Vagina (tissue), 2 donors: ENCODE data around the gene P3H1. TPM values are rescaled to one million over a fixed set of nuclear protein-coding genes. Genes with fewer than 3 reads are reported as not detected.
"Not testable (repeated sequence)": the region's sequence is repeated elsewhere in the genome, so short reads cannot be mapped to it uniquely, and the experiment has no call there.

Experiments
- DNase-seq, 2 donors: peaks; one replicate each; pipeline ENCODE4 v3.0.0-alpha.2; 2017; ENCODE audit errors: extremely low spot score in 2 of 2
- H3K27ac ChIP-seq: fragments of 200-600 bp; sonication (generic); one replicate; pipeline ENCODE4 v1.5.1; 2019
- H3K27me3 ChIP-seq: fragments of 200-600 bp; sonication (generic); one replicate; pipeline ENCODE4 v1.5.1; 2019
- H3K36me3 ChIP-seq, 2 donors: fragments of 200-600 bp; sonication (generic); one replicate each; pipeline ENCODE4 v1.5.1; 2017 to 2019
- H3K4me1 ChIP-seq: fragments of 200-600 bp; sonication (generic); one replicate; pipeline ENCODE4 v1.5.1; 2019
- H3K4me3 ChIP-seq, 2 donors: fragments of 200-600 bp; sonication (generic); 1 replicate in 1 of 2; 2 replicates in 1 of 2; pipeline ENCODE4 v1.5.1; 2016 to 2019
- H3K9me3 ChIP-seq: fragments of 200-600 bp; sonication (generic); one replicate; pipeline ENCODE4 v1.5.1; 2019
- POLR2A ChIP-seq, 2 donors: fragments of 450-650 bp; IDR thresholded peaks; one replicate each; pipeline ENCODE4 v1.6.1; 2017; ENCODE audit warnings: antibody characterized with exemption in 2 of 2, mild to moderate bottlenecking in 2 of 2, moderate library complexity in 2 of 2
- POLR2AphosphoS5 ChIP-seq, 2 donors: sonication (generic); formaldehyde crosslinking; IDR thresholded peaks; one replicate each; pipeline ENCODE4 v1.9.0; 2017; ENCODE audit warnings: antibody characterized with exemption in 2 of 2, mild to moderate bottlenecking in 2 of 2, low read depth in 1 of 2; ENCODE audit not compliant: insufficient read depth in 1 of 2
- intact Hi-C: fragments of 100-400 bp; cut with DNase I; formaldehyde crosslinking; loops from one replicate; pipeline ENCODE4 v1.15.1; 2023
- total RNA-seq: library from RNA; depleted of rRNA; stranded (reverse); fragments of >200 nt; gene quantifications from one replicate; pipeline ENCODE4 v1.2.3, GENCODE V29; 2016
- TF ChIP-seq, protein P1 (sequence below), 3 experiments: fragments of 450-650 bp in 2 of 3; fragments of 200-600 bp in 1 of 3; sonication (generic) in 1 of 3; IDR thresholded peaks; one replicate each; pipeline ENCODE4 v1.5.1; 2017 to 2019; ENCODE audit warnings: antibody characterized with exemption in 3 of 3, mild to moderate bottlenecking in 2 of 3, moderate library complexity in 2 of 3

P3H1 gene
- total RNA-seq, 1 donor from 2014 or later: 40.5 TPM

DNA sequence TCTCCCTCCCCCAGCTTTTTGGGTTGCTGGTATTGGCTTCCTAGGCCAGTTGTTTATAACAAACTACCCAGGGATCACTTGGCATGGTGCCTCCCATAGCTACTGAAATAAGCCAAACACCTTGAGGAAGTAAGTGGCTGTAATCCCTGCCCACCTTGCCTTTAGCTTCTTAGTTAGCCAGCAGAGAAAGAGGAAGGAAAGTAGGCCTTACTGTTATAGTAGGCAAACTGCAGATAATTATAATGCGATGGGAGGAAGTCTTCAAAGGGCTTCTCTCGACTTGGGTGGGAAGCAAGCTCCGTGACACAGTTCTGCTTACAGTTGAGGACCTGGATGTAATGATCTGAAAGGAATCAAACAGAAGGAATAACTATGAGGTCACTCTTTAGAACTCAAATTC is 8.2 kb downstream of the P3H1 start:
- TF ChIP-seq POLR2A (IDR thresholded peaks at IDR 0.05) (no peak), POLR2AphosphoS5 (IDR thresholded peaks at IDR 0.05; ENCODE audit: insufficient read depth in 1 of 2, low read depth in 1 of 2) (no peak)
- TF ChIP-seq, protein P1, sequence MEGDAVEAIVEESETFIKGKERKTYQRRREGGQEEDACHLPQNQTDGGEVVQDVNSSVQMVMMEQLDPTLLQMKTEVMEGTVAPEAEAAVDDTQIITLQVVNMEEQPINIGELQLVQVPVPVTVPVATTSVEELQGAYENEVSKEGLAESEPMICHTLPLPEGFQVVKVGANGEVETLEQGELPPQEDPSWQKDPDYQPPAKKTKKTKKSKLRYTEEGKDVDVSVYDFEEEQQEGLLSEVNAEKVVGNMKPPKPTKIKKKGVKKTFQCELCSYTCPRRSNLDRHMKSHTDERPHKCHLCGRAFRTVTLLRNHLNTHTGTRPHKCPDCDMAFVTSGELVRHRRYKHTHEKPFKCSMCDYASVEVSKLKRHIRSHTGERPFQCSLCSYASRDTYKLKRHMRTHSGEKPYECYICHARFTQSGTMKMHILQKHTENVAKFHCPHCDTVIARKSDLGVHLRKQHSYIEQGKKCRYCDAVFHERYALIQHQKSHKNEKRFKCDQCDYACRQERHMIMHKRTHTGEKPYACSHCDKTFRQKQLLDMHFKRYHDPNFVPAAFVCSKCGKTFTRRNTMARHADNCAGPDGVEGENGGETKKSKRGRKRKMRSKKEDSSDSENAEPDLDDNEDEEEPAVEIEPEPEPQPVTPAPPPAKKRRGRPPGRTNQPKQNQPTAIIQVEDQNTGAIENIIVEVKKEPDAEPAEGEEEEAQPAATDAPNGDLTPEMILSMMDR (IDR thresholded peaks at IDR 0.05): no peak
- Histone ChIP-seq H3K36me3 (peaks cover 0 to 53% of the 10 kb centered on the region in 2 donors), H3K27ac (no peak overlapping the region), H3K4me3 (no peak overlapping the region), H3K27me3 (no peaks in the 10 kb centered on the region), H3K9me3 (no peaks in the 10 kb centered on the region), H3K4me1 (peaks cover 10% of the 10 kb centered on the region)
- intact Hi-C loops: no loop called here
- no peak for DNase-seq

DNA sequence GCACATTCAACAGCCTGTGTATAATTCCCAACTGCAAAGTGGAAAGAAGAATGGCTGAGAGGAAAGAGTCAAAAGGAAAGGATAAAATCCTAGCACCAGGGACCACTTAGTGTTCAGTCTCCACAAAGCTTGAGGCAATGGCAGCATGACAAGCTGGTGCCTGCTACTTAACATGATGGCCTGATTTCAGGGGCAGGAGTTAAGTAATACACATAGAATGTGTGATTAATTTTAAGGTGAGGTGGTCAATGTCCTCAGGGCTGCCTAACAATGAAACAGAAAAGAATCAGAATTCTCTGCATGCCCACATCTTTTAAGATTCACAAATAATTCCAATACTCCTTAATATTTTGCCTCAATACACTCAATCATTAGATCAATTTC is 8.9 kb downstream of the P3H1 start:
- Histone ChIP-seq H3K4me1 (peaks cover 7% of the 10 kb centered on the region), H3K27me3 (no peaks in the 10 kb centered on the region), H3K36me3 (peaks cover 0 to 53% of the 10 kb centered on the region in 2 donors), H3K4me3 (no peak overlapping the region), H3K9me3 (no peaks in the 10 kb centered on the region), H3K27ac (no peak overlapping the region)
- intact Hi-C loops: no loop called here
- TF ChIP-seq, protein P1 (IDR thresholded peaks at IDR 0.05): no peak
- TF ChIP-seq POLR2AphosphoS5 (IDR thresholded peaks at IDR 0.05; ENCODE audit: insufficient read depth in 1 of 2, low read depth in 1 of 2): no peak
- TF ChIP-seq POLR2A (IDR thresholded peaks at IDR 0.05): no peak
- DNase-seq: no peak

DNA sequence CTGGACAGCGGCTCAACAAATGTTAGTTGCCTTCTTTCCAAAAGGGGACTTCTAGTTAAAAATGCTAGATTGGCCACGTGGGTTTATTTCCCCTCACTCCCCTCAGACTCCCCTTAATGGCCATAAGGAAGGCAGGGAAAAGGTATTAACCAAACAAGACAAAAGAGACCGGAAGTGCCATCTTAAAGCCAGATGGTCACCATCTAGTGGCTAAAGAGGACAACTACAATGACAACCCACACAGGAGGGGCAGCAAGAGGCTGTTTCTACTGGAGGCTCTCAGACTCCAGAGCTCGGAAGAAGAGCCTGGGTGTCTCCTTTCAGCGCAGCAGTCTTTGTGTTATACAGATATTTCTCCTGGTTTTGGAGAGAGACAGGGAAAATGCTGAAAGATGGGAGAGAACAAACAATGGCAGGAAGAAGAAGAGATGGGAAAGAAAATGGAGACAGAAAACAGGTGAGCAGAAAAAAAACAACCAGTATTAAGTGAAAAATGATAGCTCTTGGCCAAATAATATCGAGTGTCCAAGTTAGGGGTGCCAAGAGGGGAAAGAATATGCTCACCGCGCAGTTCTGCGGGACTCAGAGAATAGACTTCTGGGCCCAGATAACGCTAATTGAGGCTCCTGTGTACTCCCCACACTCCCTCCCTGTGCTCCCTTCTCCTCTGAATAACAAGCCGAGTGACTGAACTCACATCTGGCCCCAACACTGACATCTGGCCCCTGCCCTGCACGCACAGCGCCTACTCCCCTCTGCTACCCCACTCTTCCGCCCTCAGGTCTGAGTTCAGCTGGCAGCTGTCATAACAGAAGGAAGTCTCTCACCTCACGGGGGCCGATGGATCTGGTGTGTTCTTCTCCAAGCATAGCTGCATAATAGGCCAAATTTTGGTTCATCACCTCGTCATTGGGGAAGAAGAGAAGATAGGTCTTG is 9.6 kb downstream of the P3H1 start:
- H3K4me3 ChIP-seq: no peak overlapping the region
- intact Hi-C loops: no loop called here
- H3K9me3 ChIP-seq: no peaks in the 10 kb centered on the region
- no peak for TF ChIP-seq POLR2AphosphoS5 (IDR thresholded peaks at IDR 0.05; ENCODE audit: insufficient read depth in 1 of 2, low read depth in 1 of 2)
- TF ChIP-seq, protein P1 (IDR thresholded peaks at IDR 0.05): peak in 1 of 3 experiments; percentile 37
- TF ChIP-seq POLR2A (IDR thresholded peaks at IDR 0.05): no peak
- no peak for DNase-seq
- H3K27me3 ChIP-seq: no peaks in the 10 kb centered on the region
- no peak overlapping the region for H3K27ac ChIP-seq
- H3K4me1 ChIP-seq: peaks cover under 1% of the 10 kb centered on the region
- H3K36me3 ChIP-seq: peaks cover 0 to 58% of the 10 kb centered on the region in 2 donors

DNA sequence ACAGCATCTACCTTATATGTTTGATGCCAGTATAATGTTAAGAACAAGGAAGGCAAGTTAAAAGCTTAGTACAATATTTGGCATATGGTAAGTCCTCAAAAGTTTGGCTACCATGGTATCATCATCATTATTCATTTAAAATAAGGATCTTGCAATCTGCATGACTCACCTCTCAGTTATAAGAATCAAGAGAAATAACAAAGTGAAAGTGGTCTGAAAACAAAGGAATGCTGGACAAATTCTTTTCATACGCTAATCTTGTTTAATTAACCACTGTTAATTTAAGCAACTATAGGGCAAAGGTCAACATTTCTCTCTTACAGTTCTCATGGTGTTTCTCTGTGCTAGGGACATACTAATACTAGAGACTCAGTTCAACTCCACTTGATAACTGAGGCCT is 13.8 kb downstream of the P3H1 start:
- DNase-seq: no peak
- Histone ChIP-seq H3K27ac (no peak overlapping the region), H3K9me3 (no peaks in the 10 kb centered on the region), H3K36me3 (peaks cover 0 to 63% of the 10 kb centered on the region in 2 donors), H3K27me3 (no peaks in the 10 kb centered on the region), H3K4me3 (no peak overlapping the region), H3K4me1 (no peaks in the 10 kb centered on the region)
- intact Hi-C loops: no loop called here
- TF ChIP-seq, protein P1 (IDR thresholded peaks at IDR 0.05): no peak
- no peak for TF ChIP-seq POLR2A (IDR thresholded peaks at IDR 0.05)
- TF ChIP-seq POLR2AphosphoS5 (IDR thresholded peaks at IDR 0.05; ENCODE audit: insufficient read depth in 1 of 2, low read depth in 1 of 2): no peak

DNA sequence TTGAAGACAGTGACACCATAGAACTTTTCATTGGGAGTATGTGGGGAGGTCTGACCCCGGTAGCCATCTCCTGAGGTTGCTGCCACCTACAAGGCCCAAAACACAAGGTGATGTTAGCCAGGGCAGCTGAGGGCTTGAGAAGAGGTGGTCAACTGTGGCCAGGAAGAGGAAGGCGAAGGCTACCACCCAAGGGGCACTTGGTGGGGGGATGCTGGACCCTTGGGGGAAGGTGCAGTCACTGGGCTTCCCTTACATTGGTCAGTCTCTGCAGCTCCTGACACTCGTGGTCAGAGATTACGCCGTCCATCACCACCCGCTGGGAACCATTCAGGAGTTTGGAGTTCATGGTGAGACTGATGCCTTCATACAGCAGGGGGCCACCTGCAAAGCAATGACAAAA is 14.5 kb downstream of the P3H1 start:
- intact Hi-C loops: no loop called here
- Histone ChIP-seq H3K4me3 (no peak overlapping the region), H3K27me3 (no peaks in the 10 kb centered on the region), H3K9me3 (no peaks in the 10 kb centered on the region), H3K27ac (no peak overlapping the region), H3K4me1 (no peaks in the 10 kb centered on the region), H3K36me3 (peaks cover 0 to 56% of the 10 kb centered on the region in 2 donors)
- no peak for DNase-seq
- no peak for TF ChIP-seq POLR2AphosphoS5 (IDR thresholded peaks at IDR 0.05; ENCODE audit: insufficient read depth in 1 of 2, low read depth in 1 of 2)
- TF ChIP-seq, protein P1 (IDR thresholded peaks at IDR 0.05): no peak
- TF ChIP-seq POLR2A (IDR thresholded peaks at IDR 0.05): no peak

DNA sequence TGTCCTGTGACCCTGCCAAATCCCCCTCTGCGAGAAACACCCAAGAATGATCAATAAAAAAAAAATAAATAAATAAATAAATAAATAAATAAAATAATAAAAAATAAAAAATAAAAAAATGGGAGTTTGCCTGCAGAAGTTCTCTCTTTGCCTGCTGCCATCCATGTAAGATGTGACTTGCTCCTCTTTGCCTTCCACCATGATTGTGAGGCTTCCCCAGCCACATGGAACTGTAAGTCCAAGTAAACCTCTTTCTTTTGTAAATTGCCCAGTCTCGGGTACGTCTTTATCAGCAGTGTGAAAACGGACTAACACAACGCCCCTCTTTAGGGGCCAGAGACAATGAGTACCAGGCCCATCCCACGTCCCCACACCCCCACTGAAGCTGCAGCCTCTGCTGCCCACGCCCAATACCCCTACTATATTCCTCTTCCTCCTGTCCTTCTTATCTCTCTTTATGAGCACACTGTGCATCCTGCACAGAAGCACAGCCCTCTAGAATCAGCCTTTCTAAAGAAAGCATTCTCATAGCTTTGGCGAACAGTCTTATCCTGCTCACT is 15.2 kb downstream of the P3H1 start:
- H3K27me3 ChIP-seq, intact Hi-C loops, H3K9me3 ChIP-seq, H3K27ac ChIP-seq, DNase-seq, H3K4me1 ChIP-seq, H3K4me3 ChIP-seq: not testable (repeated sequence)
- peaks cover 0 to 57% of the 10 kb centered on the region in 2 donors for H3K36me3 ChIP-seq
